ENCODE data around the gene ATP5F1E.
"Not testable (repeated sequence)": the region's sequence is repeated elsewhere in the genome, so short reads cannot be mapped to it uniquely, and the experiment has no call there.

ATP5F1E gene

GRCh38 chr20:59016795-59017492 lies 15.2 kb downstream of the ATP5F1E start:
- H3K9me3 ChIP-seq (ENCODE audit: control insufficient read depth in 5 of 5, low read length in 5 of 5): no peaks in the 10 kb centered on the region
- peaks cover 0 to 16% (median 0%) of the 10 kb centered on the region in 5 donors for H3K4me1 ChIP-seq (ENCODE audit: control insufficient read depth in 5 of 5, insufficient read depth in 5 of 5, low read length in 5 of 5)
- H3K4me3 ChIP-seq (ENCODE audit: low read depth in 1 of 5, low read length in 5 of 5): no peak overlapping the region
- H3K9ac ChIP-seq (ENCODE audit: low read length in 5 of 5): peak overlapping the region in 1 of 5 donors; percentile 35
- H3K36me3 ChIP-seq (ENCODE audit: control insufficient read depth in 5 of 5, insufficient read depth in 5 of 5, low read length in 5 of 5): peaks cover 0 to 7% (median 0%) of the 10 kb centered on the region in 5 donors
- no peak overlapping the region for H3K27ac ChIP-seq (ENCODE audit: low read depth, low read length)
- H3K27me3 ChIP-seq (ENCODE audit: control insufficient read depth in 5 of 5, insufficient read depth in 4 of 5, low read length in 5 of 5): no peaks in the 10 kb centered on the region

- H3K4me1 ChIP-seq (ENCODE audit: control insufficient read depth in 5 of 5, insufficient read depth in 5 of 5, low read length in 5 of 5): peaks cover 5 to 25% (median 9%) of the 10 kb centered on the region in 5 donors
- peaks cover 0 to 2% (median 0%) of the 10 kb centered on the region in 5 donors for H3K36me3 ChIP-seq (ENCODE audit: control insufficient read depth in 5 of 5, insufficient read depth in 5 of 5, low read length in 5 of 5)
- H3K9me3 ChIP-seq (ENCODE audit: control insufficient read depth in 5 of 5, low read length in 5 of 5): no peaks in the 10 kb centered on the region
- H3K9ac ChIP-seq (ENCODE audit: low read length in 5 of 5): no peak overlapping the region
- no peak overlapping the region for H3K27ac ChIP-seq (ENCODE audit: low read depth, low read length)
- H3K27me3 ChIP-seq (ENCODE audit: control insufficient read depth in 5 of 5, insufficient read depth in 4 of 5, low read length in 5 of 5): no peaks in the 10 kb centered on the region
- no peak overlapping the region for H3K4me3 ChIP-seq (ENCODE audit: low read depth in 1 of 5, low read length in 5 of 5)
These were observed 16.1 kb downstream of the ATP5F1E start for GRCh38 chr20:59015812-59016711.

GRCh38 chr20:59015411-59015810 lies 16.7 kb downstream of the ATP5F1E start:
- H3K9ac ChIP-seq (ENCODE audit: low read length in 5 of 5): no peak overlapping the region
- H3K4me1 ChIP-seq (ENCODE audit: control insufficient read depth in 5 of 5, insufficient read depth in 5 of 5, low read length in 5 of 5): peaks cover 10 to 31% (median 15%) of the 10 kb centered on the region in 5 donors
- no peak overlapping the region for H3K4me3 ChIP-seq (ENCODE audit: low read depth in 1 of 5, low read length in 5 of 5)
- H3K27ac ChIP-seq (ENCODE audit: low read depth, low read length): no peak overlapping the region
- peaks cover 0 to 2% (median 0%) of the 10 kb centered on the region in 5 donors for H3K36me3 ChIP-seq (ENCODE audit: control insufficient read depth in 5 of 5, insufficient read depth in 5 of 5, low read length in 5 of 5)
- H3K27me3 ChIP-seq (ENCODE audit: control insufficient read depth in 5 of 5, insufficient read depth in 4 of 5, low read length in 5 of 5): no peaks in the 10 kb centered on the region
- H3K9me3 ChIP-seq (ENCODE audit: control insufficient read depth in 5 of 5, low read length in 5 of 5): no peaks in the 10 kb centered on the region

- H3K36me3 ChIP-seq (ENCODE audit: control insufficient read depth in 5 of 5, insufficient read depth in 5 of 5, low read length in 5 of 5): peaks cover 0 to 2% (median 0%) of the 10 kb centered on the region in 5 donors
- no peaks in the 10 kb centered on the region for H3K27me3 ChIP-seq (ENCODE audit: control insufficient read depth in 5 of 5, insufficient read depth in 4 of 5, low read length in 5 of 5)
- H3K9ac ChIP-seq (ENCODE audit: low read length in 5 of 5): no peak overlapping the region
- H3K4me1 ChIP-seq (ENCODE audit: control insufficient read depth in 5 of 5, insufficient read depth in 5 of 5, low read length in 5 of 5): peaks cover 10 to 37% (median 21%) of the 10 kb centered on the region in 5 donors
- H3K27ac ChIP-seq (ENCODE audit: low read depth, low read length): no peak overlapping the region
- no peaks in the 10 kb centered on the region for H3K9me3 ChIP-seq (ENCODE audit: control insufficient read depth in 5 of 5, low read length in 5 of 5)
- H3K4me3 ChIP-seq (ENCODE audit: low read depth in 1 of 5, low read length in 5 of 5): no peak overlapping the region
These were observed 17.3 kb downstream of the ATP5F1E start for GRCh38 chr20:59014680-59015389.

- H3K9ac ChIP-seq (ENCODE audit: low read length in 5 of 5): no peak overlapping the region
- no peak overlapping the region for H3K27ac ChIP-seq (ENCODE audit: low read depth, low read length)
- peaks cover 0 to 2% (median 0%) of the 10 kb centered on the region in 5 donors for H3K36me3 ChIP-seq (ENCODE audit: control insufficient read depth in 5 of 5, insufficient read depth in 5 of 5, low read length in 5 of 5)
- no peak overlapping the region for H3K4me3 ChIP-seq (ENCODE audit: low read depth in 1 of 5, low read length in 5 of 5)
- no peaks in the 10 kb centered on the region for H3K27me3 ChIP-seq (ENCODE audit: control insufficient read depth in 5 of 5, insufficient read depth in 4 of 5, low read length in 5 of 5)
- peaks cover 10 to 44% (median 28%) of the 10 kb centered on the region in 5 donors for H3K4me1 ChIP-seq (ENCODE audit: control insufficient read depth in 5 of 5, insufficient read depth in 5 of 5, low read length in 5 of 5)
- H3K9me3 ChIP-seq (ENCODE audit: control insufficient read depth in 5 of 5, low read length in 5 of 5): no peaks in the 10 kb centered on the region
These were observed 18.1 kb downstream of the ATP5F1E start for GRCh38 chr20:59013959-59014608.

GRCh38 chr20:59013031-59013951 lies 18.8 kb downstream of the ATP5F1E start:
- peaks cover 0 to 2% (median 0%) of the 10 kb centered on the region in 5 donors for H3K36me3 ChIP-seq (ENCODE audit: control insufficient read depth in 5 of 5, insufficient read depth in 5 of 5, low read length in 5 of 5)
- no peaks in the 10 kb centered on the region for H3K27me3 ChIP-seq (ENCODE audit: control insufficient read depth in 5 of 5, insufficient read depth in 4 of 5, low read length in 5 of 5)
- H3K4me1 ChIP-seq (ENCODE audit: control insufficient read depth in 5 of 5, insufficient read depth in 5 of 5, low read length in 5 of 5): peaks cover 14 to 52% (median 35%) of the 10 kb centered on the region in 5 donors
- H3K9me3 ChIP-seq (ENCODE audit: control insufficient read depth in 5 of 5, low read length in 5 of 5): no peaks in the 10 kb centered on the region
- no peak overlapping the region for H3K4me3 ChIP-seq (ENCODE audit: low read depth in 1 of 5, low read length in 5 of 5)
- no peak overlapping the region for H3K27ac ChIP-seq (ENCODE audit: low read depth, low read length)
- H3K9ac ChIP-seq (ENCODE audit: low read length in 5 of 5): no peak overlapping the region

- not testable (repeated sequence) for H3K9me3 ChIP-seq (ENCODE audit: control insufficient read depth in 5 of 5, low read length in 5 of 5); H3K36me3 ChIP-seq (ENCODE audit: control insufficient read depth in 5 of 5, insufficient read depth in 5 of 5, low read length in 5 of 5); H3K9ac ChIP-seq (ENCODE audit: low read length in 5 of 5); H3K27me3 ChIP-seq (ENCODE audit: control insufficient read depth in 5 of 5, insufficient read depth in 4 of 5, low read length in 5 of 5)
- H3K4me1 ChIP-seq (ENCODE audit: control insufficient read depth in 5 of 5, insufficient read depth in 5 of 5, low read length in 5 of 5): peaks cover 14 to 54% (median 45%) of the 10 kb centered on the region in 5 donors
- peak overlapping the region in 2 of 5 donors; percentile 16 to 44 for H3K4me3 ChIP-seq (ENCODE audit: low read depth in 1 of 5, low read length in 5 of 5)
- H3K27ac ChIP-seq (ENCODE audit: low read depth, low read length): peak overlapping the region; percentile 57
These were observed 20.3 kb downstream of the ATP5F1E start for GRCh38 chr20:59011874-59012157.

GRCh38 chr20:59010995-59011873 lies 20.9 kb downstream of the ATP5F1E start:
- no peaks in the 10 kb centered on the region for H3K27me3 ChIP-seq (ENCODE audit: control insufficient read depth in 5 of 5, insufficient read depth in 4 of 5, low read length in 5 of 5)
- peak overlapping the region in 4 of 5 donors; percentile 16 to 53 (median 45) for H3K4me3 ChIP-seq (ENCODE audit: low read depth in 1 of 5, low read length in 5 of 5)
- H3K9me3 ChIP-seq (ENCODE audit: control insufficient read depth in 5 of 5, low read length in 5 of 5): no peaks in the 10 kb centered on the region
- H3K9ac ChIP-seq (ENCODE audit: low read length in 5 of 5): no peak overlapping the region
- H3K27ac ChIP-seq (ENCODE audit: low read depth, low read length): peak overlapping the region; percentile 57
- no peaks in the 10 kb centered on the region for H3K36me3 ChIP-seq (ENCODE audit: control insufficient read depth in 5 of 5, insufficient read depth in 5 of 5, low read length in 5 of 5)
- peaks cover 14 to 53% (median 50%) of the 10 kb centered on the region in 5 donors for H3K4me1 ChIP-seq (ENCODE audit: control insufficient read depth in 5 of 5, insufficient read depth in 5 of 5, low read length in 5 of 5)

All from subcutaneous abdominal adipose tissue (tissue), 5 donors.